Fibroblast of skin of scalp (primary cell): ENCODE measurements around the gene LCTL. TPM values are rescaled to one million over a fixed set of nuclear protein-coding genes. Genes with fewer than 3 reads are reported as not detected.

Experiments
- DNase-seq: peaks from one replicate; pipeline ENCODE4 v3.0.0-alpha.2; 2013
- polyA plus RNA-seq, 2 experiments: library from polyadenylated mRNA; unstranded; fragments of 120-200 nt; gene quantifications; one replicate each; pipeline ENCODE4 v1.2.1, GENCODE V29; 2013; ENCODE audit not compliant: insufficient read length in 2 of 2

The LCTL gene
- 7.3 TPM for polyA plus RNA-seq (2013, experiment 1 of 2; ENCODE audit: insufficient read length)
- 7.7 TPM for polyA plus RNA-seq (2013, experiment 2 of 2; ENCODE audit: insufficient read length)

GRCh38 chr15:66565741-66566144, at the start of gene LCTL:
Gene LCTL, minus strand, starts transcription at chr15:66565998. Its CDS starts 633 bp downstream, at chr15:66565365.
- peak; percentile 89 for DNase-seq

GRCh38 chr15:66614951-66615760, 49.4 kb upstream of the LCTL start:
- no peak for DNase-seq

- no peak for DNase-seq
These were observed 48.7 kb upstream of the LCTL start for GRCh38 chr15:66614456-66614855.

DNA sequence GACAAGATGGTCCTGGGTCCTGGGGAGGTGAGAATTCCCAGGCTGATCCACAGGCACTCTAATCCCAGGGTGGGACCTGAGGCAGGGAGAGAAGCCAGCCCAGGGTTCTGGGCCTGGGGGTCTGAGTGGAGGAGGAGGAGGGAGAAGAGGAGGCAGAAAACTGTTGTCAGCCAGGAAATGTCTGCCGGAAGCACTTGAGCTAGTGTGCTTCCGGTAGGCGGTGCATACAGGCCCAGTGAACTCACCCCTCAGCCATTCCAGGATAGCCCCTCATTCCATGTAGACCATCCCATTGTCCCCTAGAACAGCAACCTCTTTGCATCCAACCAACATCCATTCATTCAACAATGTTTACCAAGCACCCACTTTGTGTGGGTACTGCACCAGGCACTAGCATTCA, 47.9 kb upstream of the LCTL start:
- no peak for DNase-seq

GRCh38 chr15:66611257-66612053, 45.7 kb upstream of the LCTL start:
- no peak for DNase-seq

- DNase-seq, result no peak
These were observed 44.1 kb upstream of the LCTL start for GRCh38 chr15:66609876-66610275.

DNA sequence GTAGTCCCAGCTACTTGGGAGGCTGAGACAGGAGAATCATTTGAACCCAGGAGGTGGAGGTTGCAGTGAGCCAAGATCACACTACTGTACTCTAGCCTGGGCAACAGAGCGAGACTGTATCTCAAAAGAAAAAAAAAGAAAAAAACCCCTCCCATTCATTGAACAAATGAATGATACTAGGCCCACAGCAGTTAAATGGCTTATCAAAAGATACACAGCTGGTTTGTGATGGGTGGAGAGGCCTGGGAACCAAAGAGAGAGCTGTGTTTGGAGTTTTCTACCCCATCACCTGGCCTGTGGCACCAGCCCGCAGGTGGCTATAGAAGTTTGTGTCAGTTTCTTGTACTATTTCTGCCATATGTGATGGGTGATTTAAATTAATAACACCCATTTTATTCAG, 43.1 kb upstream of the LCTL start:
- no peak for DNase-seq

- no peak for DNase-seq
These were observed 42.4 kb upstream of the LCTL start for GRCh38 chr15:66608159-66608558.

DNA sequence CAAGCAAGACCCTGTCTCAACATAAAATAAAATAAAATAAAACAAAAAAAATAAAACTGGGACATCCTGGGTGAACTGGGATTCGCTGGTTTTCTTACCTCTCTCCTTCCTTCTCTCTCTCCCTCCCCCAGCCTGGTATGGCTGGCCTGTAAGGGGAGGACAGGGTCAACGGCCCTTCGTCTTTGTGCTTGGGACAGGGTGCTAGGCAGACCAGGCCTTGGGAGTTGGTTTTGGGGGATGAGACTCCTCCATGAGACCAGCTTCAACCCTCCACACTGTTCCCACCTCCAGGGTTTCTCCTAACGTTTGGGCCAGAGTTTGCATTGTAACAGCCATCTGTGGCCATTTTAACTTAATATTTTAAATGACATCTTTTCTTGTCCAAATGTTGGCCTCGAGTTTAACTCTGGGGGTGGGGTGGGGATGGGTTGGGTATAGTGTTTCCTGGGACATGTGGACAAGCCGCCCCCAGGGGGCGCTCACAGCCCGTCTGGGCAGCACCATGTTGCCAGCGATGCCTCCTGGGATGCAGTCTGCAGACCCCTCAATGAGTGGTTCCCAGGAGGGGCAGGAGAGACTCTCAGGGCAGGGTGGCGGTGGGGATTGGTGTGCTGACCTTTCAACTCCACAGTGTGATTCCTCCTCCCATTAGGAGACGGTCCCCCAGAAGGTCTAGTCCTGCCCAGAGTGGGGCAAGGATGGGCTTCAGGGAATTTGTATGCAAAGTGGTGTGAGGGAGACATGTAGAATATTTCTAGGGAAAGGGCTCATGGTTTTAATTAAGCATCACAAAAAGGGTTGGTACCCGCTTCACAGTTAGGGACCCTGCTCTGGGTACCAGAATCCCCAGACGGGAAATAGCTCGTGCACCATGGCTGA, 37.7 kb upstream of the LCTL start:
- peak; percentile 71 for DNase-seq

DNA sequence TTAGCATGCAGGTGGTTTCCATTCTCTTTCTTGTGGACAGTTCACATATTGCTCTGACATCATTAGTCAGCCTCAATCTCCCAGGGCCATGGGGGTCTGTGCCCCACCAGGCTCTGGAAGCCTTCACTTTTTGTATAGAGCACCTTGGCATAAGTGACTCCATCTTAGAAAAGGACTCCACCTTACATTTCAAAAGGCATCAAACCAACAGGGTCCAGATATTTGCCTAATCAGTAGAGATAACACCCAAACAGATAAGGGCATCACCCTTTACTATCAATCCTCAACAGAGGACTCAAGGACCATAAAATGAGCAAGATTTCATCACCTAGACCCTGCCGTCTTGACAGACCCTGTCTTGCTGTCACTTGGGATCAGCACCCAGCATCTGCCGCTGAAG, 35.7 kb upstream of the LCTL start:
- DNase-seq, result no peak

GRCh38 chr15:66600240-66600627, 34.4 kb upstream of the LCTL start:
- no peak for DNase-seq

DNA sequence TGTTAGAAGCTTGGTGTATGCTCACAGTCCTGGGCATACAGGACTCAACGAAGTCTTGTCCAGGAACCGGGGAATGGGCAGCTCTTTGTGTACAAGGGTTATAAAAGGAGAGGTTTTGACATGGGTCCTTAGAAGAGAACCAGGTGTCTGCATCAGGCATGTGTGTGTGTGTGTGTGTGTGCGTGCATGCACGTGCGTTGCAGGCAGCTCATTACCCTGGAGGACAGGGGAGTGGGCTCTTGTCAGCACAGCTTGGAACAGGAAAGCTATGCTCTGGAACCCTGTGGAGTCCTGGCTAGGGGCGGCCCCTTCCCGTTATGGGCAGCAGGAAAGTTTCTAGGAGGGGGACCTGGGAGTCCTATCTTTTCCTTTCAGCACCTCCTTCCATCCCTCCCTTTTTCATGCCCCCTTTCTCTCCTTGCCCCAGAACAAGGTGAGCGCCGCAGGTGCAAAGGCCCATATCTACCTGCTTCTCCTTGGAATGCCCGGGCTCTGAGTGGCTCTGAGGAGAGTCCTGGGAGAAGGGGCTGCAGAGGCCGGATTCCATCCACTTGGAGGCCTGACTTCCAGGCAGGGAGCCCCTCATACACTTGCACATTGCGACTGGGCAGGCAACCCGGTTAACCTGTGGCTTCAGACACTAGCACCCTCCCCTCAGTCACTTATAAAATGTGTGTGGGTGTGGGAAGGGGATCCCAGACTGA, 33.9 kb upstream of the LCTL start:
- DNase-seq, result no peak

GRCh38 chr15:66598095-66598815, 32.5 kb upstream of the LCTL start:
- DNase-seq, result peak; percentile 33

- peak; percentile 79 for DNase-seq
These were observed 30.2 kb upstream of the LCTL start for GRCh38 chr15:66595931-66596545.

GRCh38 chr15:66595332-66595731, 29.5 kb upstream of the LCTL start:
- no peak for DNase-seq

DNA sequence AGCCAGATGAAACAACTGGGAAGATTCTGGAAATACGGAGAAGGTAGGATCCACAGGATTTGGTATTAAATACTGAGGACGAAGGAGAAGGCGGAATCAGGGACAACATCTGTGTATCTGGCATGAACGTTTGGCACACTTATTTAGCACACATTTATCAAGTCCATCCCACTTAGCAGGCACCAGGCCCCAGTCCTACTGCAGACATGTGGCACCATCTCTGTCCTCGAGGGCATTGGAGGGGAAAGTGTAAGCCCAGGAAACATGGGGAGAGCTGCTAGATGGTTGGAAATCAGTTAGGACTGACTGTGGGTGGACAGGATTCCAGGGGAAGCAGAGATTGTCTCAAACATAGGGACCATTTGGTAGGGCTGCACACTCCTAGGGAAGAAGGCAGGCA, 29.0 kb upstream of the LCTL start:
- DNase-seq, result no peak

DNA sequence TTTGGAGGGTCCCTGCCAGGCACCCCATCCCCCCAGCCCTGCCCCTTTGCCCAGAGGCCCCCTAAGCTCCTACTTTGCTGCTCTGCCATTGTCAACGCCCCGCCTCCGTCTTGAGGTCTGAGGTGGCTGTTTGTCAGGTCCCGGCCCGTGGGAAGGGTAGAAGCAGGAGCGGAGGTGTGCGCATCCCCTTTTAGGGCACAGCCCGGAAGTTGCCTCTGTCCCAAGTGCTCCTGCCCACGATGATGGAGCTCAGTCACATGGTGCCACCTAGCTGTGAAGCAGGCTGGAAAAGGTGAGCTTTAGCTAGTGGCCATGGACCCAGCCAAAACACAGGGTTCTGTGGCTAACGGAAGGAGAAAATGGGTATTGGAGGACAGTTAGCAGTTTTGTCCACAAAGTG, 28.5 kb upstream of the LCTL start:
- DNase-seq, result no peak

GRCh38 chr15:66593219-66593780, 27.5 kb upstream of the LCTL start:
- no peak for DNase-seq

- no peak for DNase-seq
These were observed 26.9 kb upstream of the LCTL start for GRCh38 chr15:66592505-66593218.

GRCh38 chr15:66591322-66591862, 25.6 kb upstream of the LCTL start:
- DNase-seq, result no peak
